GM21723 (cell line): ENCODE measurements around the gene YPEL2.
"Not testable (repeated sequence)": the region's sequence is repeated elsewhere in the genome, so short reads cannot be mapped to it uniquely, and the experiment has no call there.

Experiments
- ATAC-seq: cut with Tn5 transposase; IDR thresholded peaks from one replicate; pipeline ENCODE4 v1.9.1; 2021; ENCODE audit warnings: mild to moderate bottlenecking, moderate library complexity; ENCODE audit not compliant: unreplicated experiment

The YPEL2 gene

GRCh38 chr17:59375857-59376256 is 44.4 kb downstream of the YPEL2 start:
- peak; percentile 57 for ATAC-seq

- ATAC-seq: no peak
These were observed 45.1 kb downstream of the YPEL2 start for GRCh38 chr17:59376506-59376905.

- no peak for ATAC-seq
These were observed 46.0 kb downstream of the YPEL2 start for GRCh38 chr17:59377410-59377809.

- ATAC-seq: no peak
These were observed 47.2 kb downstream of the YPEL2 start for GRCh38 chr17:59378675-59379074.

GRCh38 chr17:59380474-59380873 is 49.0 kb downstream of the YPEL2 start:
- ATAC-seq: no peak

- ATAC-seq: no peak
These were observed 50.5 kb downstream of the YPEL2 start for GRCh38 chr17:59381716-59382570.

GRCh38 chr17:59383893-59384292 is 52.4 kb downstream of the YPEL2 start:
- ATAC-seq: no peak

GRCh38 chr17:59387351-59388068 is 56.1 kb downstream of the YPEL2 start:
- no peak for ATAC-seq

- ATAC-seq: no peak
These were observed 56.7 kb downstream of the YPEL2 start for GRCh38 chr17:59388069-59388556.

GRCh38 chr17:59389066-59389465 is 57.6 kb downstream of the YPEL2 start:
- no peak for ATAC-seq

GRCh38 chr17:59391021-59391420 is 59.6 kb downstream of the YPEL2 start:
- ATAC-seq: no peak

- no peak for ATAC-seq
These were observed 61.7 kb downstream of the YPEL2 start for GRCh38 chr17:59392973-59393679.

GRCh38 chr17:59393742-59394410 is 62.4 kb downstream of the YPEL2 start:
- not testable (repeated sequence) for ATAC-seq

GRCh38 chr17:59396134-59396826 is 64.8 kb downstream of the YPEL2 start:
- ATAC-seq: no peak

- ATAC-seq: no peak
These were observed 66.0 kb downstream of the YPEL2 start for GRCh38 chr17:59397316-59398073.

- no peak for ATAC-seq
These were observed 68.5 kb downstream of the YPEL2 start for GRCh38 chr17:59399914-59400313.

- no peak for ATAC-seq
These were observed 69.4 kb downstream of the YPEL2 start for GRCh38 chr17:59400858-59401257.

- ATAC-seq: no peak
These were observed 69.8 kb downstream of the YPEL2 start for GRCh38 chr17:59401274-59401673.

- ATAC-seq: no peak
These were observed 70.3 kb downstream of the YPEL2 start for GRCh38 chr17:59401725-59402124.
